IMR-90 (cell line): ENCODE data around the gene KPTN.

Experiments
- BHLHE40 ChIP-seq: fragments of 150-350 bp; IDR thresholded peaks from 2 replicates; pipeline ENCODE4 v1.6.1; 2016; ENCODE audit warnings: mild to moderate bottlenecking, low read depth, low read length
- CTCF ChIP-seq: conservative IDR thresholded peaks from 2 replicates; pipeline ENCODE4 v1.5.1; 2012; ENCODE audit warnings: mild to moderate bottlenecking, low read depth, low read length, improper control_type of control experiment
- RAD21 ChIP-seq: IDR thresholded peaks from 2 replicates; pipeline ENCODE4 v1.6.1; 2012; ENCODE audit warnings: low read length, improper control_type of control experiment
- RFX5 ChIP-seq: IDR thresholded peaks from 2 replicates; pipeline ENCODE4 v1.8.0; 2012; ENCODE audit warnings: low read depth, mild to moderate bottlenecking, low read length, moderate library complexity
- SMC3 ChIP-seq: fragments of 150-350 bp; IDR thresholded peaks from 2 replicates; pipeline ENCODE4 v1.6.1; 2016; ENCODE audit warnings: low read depth, mild to moderate bottlenecking, antibody characterized with exemption, low read length, moderate library complexity

GRCh38 chr19:47461876-47462275 lies 22.1 kb downstream of the KPTN start:
- TF ChIP-seq CTCF (no peak), RFX5 (no peak), SMC3 (no peak), BHLHE40 (no peak), RAD21 (no peak)
